ENCODE measurements around the gene STMN1.

DNA sequence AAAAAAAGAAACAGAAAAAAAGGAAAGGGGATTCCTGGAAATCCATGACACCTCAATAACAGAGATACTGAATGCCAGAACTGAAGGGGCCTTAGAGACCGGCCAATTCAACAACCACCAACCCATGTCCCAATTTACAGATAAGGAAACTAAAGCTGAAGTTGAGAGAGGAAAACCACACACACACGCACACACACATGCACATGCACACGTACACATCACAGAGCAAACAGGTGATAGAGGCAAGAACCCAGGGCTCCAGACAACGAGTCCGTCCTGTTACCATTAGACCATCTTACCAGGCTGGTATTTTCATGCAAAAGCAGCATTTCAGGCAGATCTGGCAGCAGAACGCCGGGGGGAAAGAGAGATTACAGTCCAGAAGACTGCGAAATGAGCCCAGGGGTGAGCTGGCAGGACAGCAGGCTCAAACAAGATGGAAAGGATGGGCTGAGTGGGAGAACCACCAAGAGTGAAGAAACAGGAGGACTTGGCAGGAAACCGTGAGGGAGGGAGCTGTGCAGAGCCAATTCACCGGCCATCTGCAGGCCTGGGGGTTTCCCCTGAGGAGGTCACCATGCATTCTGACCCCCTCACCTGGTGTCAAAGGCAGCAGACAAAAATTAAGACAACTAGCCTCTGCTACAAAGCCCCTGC lies 48.2 kb upstream of the STMN1 start:
- TF ChIP-seq, protein P1, sequence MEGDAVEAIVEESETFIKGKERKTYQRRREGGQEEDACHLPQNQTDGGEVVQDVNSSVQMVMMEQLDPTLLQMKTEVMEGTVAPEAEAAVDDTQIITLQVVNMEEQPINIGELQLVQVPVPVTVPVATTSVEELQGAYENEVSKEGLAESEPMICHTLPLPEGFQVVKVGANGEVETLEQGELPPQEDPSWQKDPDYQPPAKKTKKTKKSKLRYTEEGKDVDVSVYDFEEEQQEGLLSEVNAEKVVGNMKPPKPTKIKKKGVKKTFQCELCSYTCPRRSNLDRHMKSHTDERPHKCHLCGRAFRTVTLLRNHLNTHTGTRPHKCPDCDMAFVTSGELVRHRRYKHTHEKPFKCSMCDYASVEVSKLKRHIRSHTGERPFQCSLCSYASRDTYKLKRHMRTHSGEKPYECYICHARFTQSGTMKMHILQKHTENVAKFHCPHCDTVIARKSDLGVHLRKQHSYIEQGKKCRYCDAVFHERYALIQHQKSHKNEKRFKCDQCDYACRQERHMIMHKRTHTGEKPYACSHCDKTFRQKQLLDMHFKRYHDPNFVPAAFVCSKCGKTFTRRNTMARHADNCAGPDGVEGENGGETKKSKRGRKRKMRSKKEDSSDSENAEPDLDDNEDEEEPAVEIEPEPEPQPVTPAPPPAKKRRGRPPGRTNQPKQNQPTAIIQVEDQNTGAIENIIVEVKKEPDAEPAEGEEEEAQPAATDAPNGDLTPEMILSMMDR (IDR thresholded peaks at IDR 0.05; ENCODE audit: poor library complexity, severe bottlenecking) = no peak
- TF ChIP-seq EZH2 (IDR thresholded peaks at IDR 0.05; ENCODE audit: borderline replicate concordance, insufficient read depth, low read length, poor library complexity, severe bottlenecking) (no peak), REST (IDR thresholded peaks at IDR 0.05; ENCODE audit: borderline replicate concordance) (no peak), EP300 (conservative IDR thresholded peaks at IDR 0.05; ENCODE audit: poor library complexity, severe bottlenecking) (no peak), SMC3 (conservative IDR thresholded peaks at IDR 0.05; ENCODE audit: poor library complexity) (no peak), TAF1 (IDR thresholded peaks at IDR 0.05; ENCODE audit: low read depth) (no peak), RAD21 (conservative IDR thresholded peaks at IDR 0.05) (no peak)
